ENCODE data around the gene PTPRN2.
"Not testable (repeated sequence)": the region's sequence is repeated elsewhere in the genome, so short reads cannot be mapped to it uniquely, and the experiment has no call there.

The PTPRN2 gene

GRCh38 chr7:157996359-157997079 lies 591.1 kb downstream of the PTPRN2 start:
- no peak for DNase-seq

- DNase-seq, result no peak
Observed at GRCh38 chr7:157995815-157996214, 591.8 kb downstream of the PTPRN2 start.

- no peak for DNase-seq
Observed at GRCh38 chr7:157994319-157994718, 593.3 kb downstream of the PTPRN2 start.

GRCh38 chr7:157993406-157994105 lies 594.1 kb downstream of the PTPRN2 start:
- no peak for DNase-seq

- DNase-seq, result no peak
Observed at GRCh38 chr7:157992511-157993160, 595.0 kb downstream of the PTPRN2 start.

GRCh38 chr7:157991761-157992160 lies 595.9 kb downstream of the PTPRN2 start:
- DNase-seq, result no peak

- no peak for DNase-seq
Observed at GRCh38 chr7:157991351-157991750, 596.3 kb downstream of the PTPRN2 start.

- DNase-seq, result no peak
Observed at GRCh38 chr7:157990881-157991250, 596.8 kb downstream of the PTPRN2 start.

GRCh38 chr7:157990226-157990880 lies 597.3 kb downstream of the PTPRN2 start:
- no peak for DNase-seq

- DNase-seq, result no peak
Observed at GRCh38 chr7:157989589-157989988, 598.0 kb downstream of the PTPRN2 start.

- no peak for DNase-seq
Observed at GRCh38 chr7:157987906-157988305, 599.7 kb downstream of the PTPRN2 start.

GRCh38 chr7:157986051-157986450 lies 601.6 kb downstream of the PTPRN2 start:
- DNase-seq, result no peak

GRCh38 chr7:157985636-157986035 lies 602.0 kb downstream of the PTPRN2 start:
- no peak for DNase-seq

GRCh38 chr7:157984423-157985163 lies 603.0 kb downstream of the PTPRN2 start:
- DNase-seq, result no peak

GRCh38 chr7:157983502-157984422 lies 603.9 kb downstream of the PTPRN2 start:
- no peak for DNase-seq

GRCh38 chr7:157981778-157982177 lies 605.8 kb downstream of the PTPRN2 start:
- no peak for DNase-seq

GRCh38 chr7:157980774-157981173 lies 606.8 kb downstream of the PTPRN2 start:
- DNase-seq, result no peak

- not testable (repeated sequence) for DNase-seq
Observed at GRCh38 chr7:157980341-157980731, 607.3 kb downstream of the PTPRN2 start.

- no peak for DNase-seq
Observed at GRCh38 chr7:157979636-157980340, 607.8 kb downstream of the PTPRN2 start.

GRCh38 chr7:157978766-157979165 lies 608.9 kb downstream of the PTPRN2 start:
- no peak for DNase-seq
